Osteocyte (in vitro differentiated cells): ENCODE data around the gene SLX4IP. TPM values are rescaled to one million over a fixed set of nuclear protein-coding genes. Genes with fewer than 3 reads are reported as not detected.

Experiments used
- DNase-seq: peaks from one replicate; pipeline ENCODE4 v3.0.0; 2021; ENCODE audit warnings: mixed read lengths; ENCODE audit not compliant: unreplicated experiment; ENCODE audit errors: extremely low spot score
- H3K27ac Mint-ChIP-seq: one replicate; pipeline ENCODE4 v1.8.0; 2021; ENCODE audit warnings: mild to moderate bottlenecking, mixed read lengths; ENCODE audit not compliant: unreplicated experiment
- H3K27me3 Mint-ChIP-seq: one replicate; pipeline ENCODE4 v1.8.0; 2021; ENCODE audit warnings: mixed read lengths; ENCODE audit not compliant: unreplicated experiment
- H3K36me3 Mint-ChIP-seq: one replicate; pipeline ENCODE4 v1.8.0; 2021; ENCODE audit warnings: mixed read lengths; ENCODE audit not compliant: unreplicated experiment
- H3K4me1 Mint-ChIP-seq: one replicate; pipeline ENCODE4 v1.8.0; 2021; ENCODE audit warnings: mixed read lengths; ENCODE audit not compliant: unreplicated experiment
- H3K4me3 Mint-ChIP-seq: one replicate; pipeline ENCODE4 v1.8.0; 2021; ENCODE audit warnings: mild to moderate bottlenecking, moderate library complexity, mixed read lengths; ENCODE audit not compliant: unreplicated experiment
- H3K9me3 Mint-ChIP-seq: one replicate; pipeline ENCODE4 v1.8.0; 2021; ENCODE audit warnings: mixed read lengths; ENCODE audit not compliant: unreplicated experiment
- CTCF ChIP-seq: fragments of 200-600 bp; sonication (generic); IDR thresholded peaks from 2 replicates; pipeline ENCODE4 v1.5.0; 2021; ENCODE audit warnings: antibody characterized with exemption, mild to moderate bottlenecking, moderate library complexity
- total RNA-seq: library from RNA; stranded (reverse); gene quantifications from 2 replicates; pipeline ENCODE4 v1.2.1, GENCODE V29; 2021

SLX4IP gene
- total RNA-seq, 1 donor from 2014 or later: 5.4 TPM

GRCh38 chr20:10646886-10647420, 211.8 kb downstream of the SLX4IP start:
- Mint-ChIP-seq H3K4me3 (no peak overlapping the region), H3K27me3 (no peaks in the 10 kb centered on the region), H3K27ac (peak overlapping the region; percentile 96), H3K9me3 (no peaks in the 10 kb centered on the region), H3K4me1 (peaks cover 99% of the 10 kb centered on the region), H3K36me3 (peaks cover 80% of the 10 kb centered on the region)
- TF ChIP-seq CTCF: no peak
- DNase-seq: no peak

GRCh38 chr20:10647471-10647870, 212.4 kb downstream of the SLX4IP start:
- Mint-ChIP-seq H3K4me1 (peaks cover 99% of the 10 kb centered on the region), H3K36me3 (peaks cover 79% of the 10 kb centered on the region)

GRCh38 chr20:10647909-10648308, 212.8 kb downstream of the SLX4IP start:
- Mint-ChIP-seq H3K4me1 (peaks cover 99% of the 10 kb centered on the region), H3K9me3 (no peaks in the 10 kb centered on the region), H3K27ac (peak overlapping the region; percentile 96), H3K4me3 (no peak overlapping the region), H3K36me3 (peaks cover 77% of the 10 kb centered on the region), H3K27me3 (no peaks in the 10 kb centered on the region)
- no peak for DNase-seq
- no peak for TF ChIP-seq CTCF

More at GRCh38 chr20:10647471-10647870, 212.4 kb downstream of the SLX4IP start:
- no peak overlapping the region for H3K4me3 Mint-ChIP-seq
- H3K9me3 Mint-ChIP-seq: no peaks in the 10 kb centered on the region
- peak overlapping the region; percentile 96 for H3K27ac Mint-ChIP-seq
- peak; percentile 69 for TF ChIP-seq CTCF
- DNase-seq: no peak
- H3K27me3 Mint-ChIP-seq: no peaks in the 10 kb centered on the region

- Mint-ChIP-seq H3K4me3 (peak overlapping the region; percentile 45), H3K36me3 (peaks cover 73% of the 10 kb centered on the region), H3K4me1 (peaks cover 99% of the 10 kb centered on the region), H3K9me3 (no peaks in the 10 kb centered on the region), H3K27me3 (no peaks in the 10 kb centered on the region), H3K27ac (peak overlapping the region; percentile 96)
- no peak for DNase-seq
- TF ChIP-seq CTCF: no peak
These were observed 213.5 kb downstream of the SLX4IP start for GRCh38 chr20:10648651-10649050.

- Mint-ChIP-seq H3K4me1 (peaks cover 99% of the 10 kb centered on the region), H3K4me3 (peak overlapping the region; percentile 45)
These were observed 214.1 kb downstream of the SLX4IP start for GRCh38 chr20:10649080-10649796.

More at GRCh38 chr20:10649080-10649796, 214.1 kb downstream of the SLX4IP start:
- peak overlapping the region; percentile 96 for H3K27ac Mint-ChIP-seq
- H3K9me3 Mint-ChIP-seq: no peaks in the 10 kb centered on the region
- H3K27me3 Mint-ChIP-seq: no peaks in the 10 kb centered on the region
- DNase-seq: no peak
- H3K36me3 Mint-ChIP-seq: peaks cover 74% of the 10 kb centered on the region
- no peak for TF ChIP-seq CTCF
